Keratinocyte (primary cell): ENCODE data around the gene DLGAP1. TPM values are rescaled to one million over a fixed set of nuclear protein-coding genes. Genes with fewer than 3 reads are reported as not detected.

Experiments
- DNase-seq: peaks from one replicate; pipeline ENCODE4 v3.0.0-alpha.2; 2011; ENCODE audit warnings: low read depth, missing footprints, low spot score
- FAIRE-seq: peaks from 2 replicates; lab custom pipeline; 2011; peaks lifted over from hg19 to GRCh38; lab: Jason Lieb, UNC
- H2AFZ ChIP-seq: 2 replicates; pipeline ENCODE4 v1.6.0; 2012; ENCODE audit warnings: low read length, control low read depth, inconsistent platforms; ENCODE audit not compliant: control insufficient read depth
- H3K27ac ChIP-seq: 2 replicates; pipeline ENCODE4 v1.5.1; 2011; ENCODE audit warnings: low read length; ENCODE audit not compliant: control insufficient read depth, insufficient read depth
- H3K27me3 ChIP-seq: 3 replicates; pipeline ENCODE4 v1.6.0; 2011; ENCODE audit warnings: low read length; ENCODE audit not compliant: control insufficient read depth, insufficient read depth; ENCODE audit errors: extremely low read depth
- H3K36me3 ChIP-seq, 2 experiments: 2 replicates in 1 of 2; 3 replicates in 1 of 2; pipeline ENCODE4 v1.5.1; 2011; ENCODE audit warnings: low read length in 2 of 2, mild to moderate bottlenecking in 1 of 2; ENCODE audit not compliant: control insufficient read depth in 2 of 2, insufficient read depth in 2 of 2; ENCODE audit errors: extremely low read depth in 1 of 2
- H3K4me1 ChIP-seq: 3 replicates; pipeline ENCODE4 v1.5.1; 2011; ENCODE audit warnings: low read length; ENCODE audit not compliant: control insufficient read depth, insufficient read depth; ENCODE audit errors: extremely low read depth
- H3K4me2 ChIP-seq: 3 replicates; pipeline ENCODE4 v1.6.0; 2011; ENCODE audit warnings: low read depth, low read length; ENCODE audit not compliant: control insufficient read depth, insufficient read depth; ENCODE audit errors: extremely low read depth
- H3K4me3 ChIP-seq, 3 experiments: fragments of 200-600 bp in 1 of 3; sonication (generic) in 1 of 3; 2 replicates in 2 of 3; 3 replicates in 1 of 3; pipeline ENCODE4 v1.5.1; 2011 to 2016; ENCODE audit warnings: low read length in 3 of 3, mild to moderate bottlenecking in 3 of 3, control low read depth in 2 of 3, inconsistent platforms in 1 of 3, low read depth in 1 of 3, mixed read lengths in 1 of 3, mixed run types in 1 of 3, moderate library complexity in 1 of 3; ENCODE audit not compliant: control insufficient read depth in 2 of 3, insufficient read depth in 2 of 3; ENCODE audit errors: extremely low read depth in 1 of 3
- H3K79me2 ChIP-seq: 2 replicates; pipeline ENCODE4 v1.6.0; 2012; ENCODE audit warnings: low read length; ENCODE audit not compliant: control insufficient read depth, insufficient read depth
- H3K9ac ChIP-seq: 3 replicates; pipeline ENCODE4 v1.6.0; 2011; ENCODE audit warnings: low read length; ENCODE audit not compliant: control insufficient read depth, insufficient read depth; ENCODE audit errors: extremely low read depth
- H3K9me1 ChIP-seq: 3 replicates; pipeline ENCODE4 v1.6.0; 2011; ENCODE audit warnings: low read length; ENCODE audit not compliant: control insufficient read depth, insufficient read depth; ENCODE audit errors: extremely low read depth
- H3K9me3 ChIP-seq: 2 replicates; pipeline ENCODE4 v1.5.1; 2012; ENCODE audit warnings: low read depth, low read length; ENCODE audit not compliant: control insufficient read depth
- H4K20me1 ChIP-seq: 3 replicates; pipeline ENCODE4 v1.6.0; 2011; ENCODE audit warnings: low read length; ENCODE audit not compliant: control insufficient read depth, insufficient read depth; ENCODE audit errors: extremely low read depth
- EZH2 ChIP-seq: IDR thresholded peaks from one replicate; pipeline ENCODE4 v1.6.1; 2012; ENCODE audit warnings: inconsistent platforms, mild to moderate bottlenecking, low read length, moderate library complexity
- dilution Hi-C: fragments of 300-500 bp; cut with MboI; formaldehyde crosslinking; loops from one replicate; pipeline ENCODE4 v1.7.0; 2020; ENCODE audit warnings: low sequenced_read_pairs; ENCODE audit not compliant: extremely low pct_ligation_motif_present
- polyA plus RNA-seq, 5 experiments: library from polyadenylated mRNA; depleted of rRNA in 3 of 5; stranded (reverse) in 3 of 5; stranded (forward) in 1 of 5; unstranded in 1 of 5; fragments of >200 nt; gene quantifications; 1 replicate in 1 of 5; 2 replicates in 3 of 5; 3 replicates in 1 of 5; pipeline versions ENCODE4 v1.2.1 to v1.2.3, GENCODE V29; 2011 to 2012; ENCODE audit warnings: missing spikeins in 2 of 5, low read depth in 1 of 5, low replicate concordance in 1 of 5
- TF ChIP-seq, protein P1 (sequence below), 3 experiments: IDR thresholded peaks in 1 of 3; conservative IDR thresholded peaks in 1 of 3; optimal IDR thresholded peaks in 1 of 3; 2 replicates in 2 of 3; 3 replicates in 1 of 3; pipeline versions ENCODE3 to v1.5.1; 2011; ENCODE audit warnings: low read length in 3 of 3, mild to moderate bottlenecking in 3 of 3, moderate library complexity in 2 of 3, control low read depth in 1 of 3, inconsistent platforms in 1 of 3; ENCODE audit not compliant: insufficient read depth in 2 of 3; ENCODE audit errors: extremely low read depth in 1 of 3

Gene DLGAP1
- polyA plus RNA-seq, 1 donor (not counting 4 experiments of a cell fraction or from before 2014, with no cell fraction given), result not detected

DNA sequence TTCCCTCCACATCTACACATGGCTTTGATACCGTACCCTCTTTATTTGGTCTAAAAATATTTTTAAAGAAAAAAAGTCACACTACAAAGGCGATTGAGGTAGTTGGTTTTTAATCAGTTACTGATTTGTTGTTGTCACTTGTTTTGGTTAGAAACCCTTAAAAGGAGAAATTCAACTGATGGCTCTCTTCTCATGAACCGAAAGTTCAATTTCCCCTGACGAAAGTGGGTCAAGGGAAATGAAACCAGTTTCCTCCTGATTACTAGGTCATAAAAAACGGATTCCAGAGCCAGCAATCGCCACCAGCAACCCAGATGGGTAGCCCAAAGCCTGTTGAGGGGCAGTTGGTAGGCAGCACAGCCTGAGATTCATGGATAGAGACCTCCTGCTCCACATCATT, 63.2 kb downstream of the DLGAP1 start:
- DNase-seq (no peak), FAIRE-seq (no peak)
- Histone ChIP-seq H3K4me1 (no peaks in the 10 kb centered on the region), H3K9me3 (peaks cover 2% of the 10 kb centered on the region), H3K27ac (no peak overlapping the region), H3K9ac (no peak overlapping the region), H3K4me2 (no peak overlapping the region), H3K36me3 (no peaks in the 10 kb centered on the region), H4K20me1 (no peaks in the 10 kb centered on the region), H3K79me2 (no peaks in the 10 kb centered on the region), H3K9me1 (no peaks in the 10 kb centered on the region), H3K4me3 (no peak overlapping the region), H3K27me3 (no peaks in the 10 kb centered on the region), H2AFZ (no peak overlapping the region)
- dilution Hi-C loops, result no loop called here
- no peak for TF ChIP-seq EZH2
- TF ChIP-seq, protein P1, sequence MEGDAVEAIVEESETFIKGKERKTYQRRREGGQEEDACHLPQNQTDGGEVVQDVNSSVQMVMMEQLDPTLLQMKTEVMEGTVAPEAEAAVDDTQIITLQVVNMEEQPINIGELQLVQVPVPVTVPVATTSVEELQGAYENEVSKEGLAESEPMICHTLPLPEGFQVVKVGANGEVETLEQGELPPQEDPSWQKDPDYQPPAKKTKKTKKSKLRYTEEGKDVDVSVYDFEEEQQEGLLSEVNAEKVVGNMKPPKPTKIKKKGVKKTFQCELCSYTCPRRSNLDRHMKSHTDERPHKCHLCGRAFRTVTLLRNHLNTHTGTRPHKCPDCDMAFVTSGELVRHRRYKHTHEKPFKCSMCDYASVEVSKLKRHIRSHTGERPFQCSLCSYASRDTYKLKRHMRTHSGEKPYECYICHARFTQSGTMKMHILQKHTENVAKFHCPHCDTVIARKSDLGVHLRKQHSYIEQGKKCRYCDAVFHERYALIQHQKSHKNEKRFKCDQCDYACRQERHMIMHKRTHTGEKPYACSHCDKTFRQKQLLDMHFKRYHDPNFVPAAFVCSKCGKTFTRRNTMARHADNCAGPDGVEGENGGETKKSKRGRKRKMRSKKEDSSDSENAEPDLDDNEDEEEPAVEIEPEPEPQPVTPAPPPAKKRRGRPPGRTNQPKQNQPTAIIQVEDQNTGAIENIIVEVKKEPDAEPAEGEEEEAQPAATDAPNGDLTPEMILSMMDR (optimal IDR thresholded peaks at IDR 0.05 in 1 of 3, IDR thresholded peaks at IDR 0.05 in 1 of 3, conservative IDR thresholded peaks at IDR 0.05 in 1 of 3; ENCODE audit: extremely low read depth in 1 of 3, insufficient read depth in 2 of 3, low read length in 3 of 3), result no peak

DNA sequence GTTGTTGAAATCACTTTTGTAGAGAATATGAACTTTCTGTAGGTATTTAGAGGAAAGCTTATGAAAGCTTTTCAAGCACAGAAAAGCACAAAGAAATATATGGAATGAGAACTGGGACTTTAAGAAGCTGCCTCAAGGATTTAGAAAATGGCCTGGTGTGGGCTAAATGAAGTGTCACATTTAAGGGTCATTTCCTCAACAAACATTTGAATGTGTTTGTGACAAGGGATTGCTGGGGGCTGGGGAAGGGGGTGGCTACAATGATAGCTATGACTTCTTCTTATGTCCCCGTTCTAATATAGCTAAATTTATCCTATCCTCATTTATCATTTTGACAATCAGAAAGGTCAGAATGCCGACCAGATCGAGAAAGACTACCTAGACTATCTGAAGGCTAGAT, 69.2 kb downstream of the DLGAP1 start:
- Histone ChIP-seq H3K9ac (no peak overlapping the region), H3K9me1 (no peaks in the 10 kb centered on the region)
- FAIRE-seq, result no peak

More for the DNA sequence above, 69.2 kb downstream of the DLGAP1 start:
- H3K4me1 ChIP-seq, result no peaks in the 10 kb centered on the region
- no peak overlapping the region for H2AFZ ChIP-seq
- peaks cover 2% of the 10 kb centered on the region for H3K9me3 ChIP-seq
- no peak for DNase-seq
- no peaks in the 10 kb centered on the region for H3K36me3 ChIP-seq
- no peaks in the 10 kb centered on the region for H4K20me1 ChIP-seq
- H3K79me2 ChIP-seq, result no peaks in the 10 kb centered on the region
- H3K4me3 ChIP-seq, result no peak overlapping the region
- TF ChIP-seq, protein P1 (optimal IDR thresholded peaks at IDR 0.05 in 1 of 3, IDR thresholded peaks at IDR 0.05 in 1 of 3, conservative IDR thresholded peaks at IDR 0.05 in 1 of 3; ENCODE audit: extremely low read depth in 1 of 3, insufficient read depth in 2 of 3, low read length in 3 of 3), result no peak
- no peak for TF ChIP-seq EZH2
- H3K27me3 ChIP-seq, result no peaks in the 10 kb centered on the region
- H3K27ac ChIP-seq, result no peak overlapping the region
- dilution Hi-C loops, result no loop called here
- H3K4me2 ChIP-seq, result no peak overlapping the region
